HG02571 (cell line): ENCODE results near the gene U2AF2.

Source experiments
- ATAC-seq: cut with Tn5 transposase; IDR thresholded peaks from one replicate; pipeline ENCODE4 v1.9.1; 2021; ENCODE audit warnings: mild to moderate bottlenecking, moderate library complexity; ENCODE audit not compliant: unreplicated experiment

U2AF2 gene

DNA sequence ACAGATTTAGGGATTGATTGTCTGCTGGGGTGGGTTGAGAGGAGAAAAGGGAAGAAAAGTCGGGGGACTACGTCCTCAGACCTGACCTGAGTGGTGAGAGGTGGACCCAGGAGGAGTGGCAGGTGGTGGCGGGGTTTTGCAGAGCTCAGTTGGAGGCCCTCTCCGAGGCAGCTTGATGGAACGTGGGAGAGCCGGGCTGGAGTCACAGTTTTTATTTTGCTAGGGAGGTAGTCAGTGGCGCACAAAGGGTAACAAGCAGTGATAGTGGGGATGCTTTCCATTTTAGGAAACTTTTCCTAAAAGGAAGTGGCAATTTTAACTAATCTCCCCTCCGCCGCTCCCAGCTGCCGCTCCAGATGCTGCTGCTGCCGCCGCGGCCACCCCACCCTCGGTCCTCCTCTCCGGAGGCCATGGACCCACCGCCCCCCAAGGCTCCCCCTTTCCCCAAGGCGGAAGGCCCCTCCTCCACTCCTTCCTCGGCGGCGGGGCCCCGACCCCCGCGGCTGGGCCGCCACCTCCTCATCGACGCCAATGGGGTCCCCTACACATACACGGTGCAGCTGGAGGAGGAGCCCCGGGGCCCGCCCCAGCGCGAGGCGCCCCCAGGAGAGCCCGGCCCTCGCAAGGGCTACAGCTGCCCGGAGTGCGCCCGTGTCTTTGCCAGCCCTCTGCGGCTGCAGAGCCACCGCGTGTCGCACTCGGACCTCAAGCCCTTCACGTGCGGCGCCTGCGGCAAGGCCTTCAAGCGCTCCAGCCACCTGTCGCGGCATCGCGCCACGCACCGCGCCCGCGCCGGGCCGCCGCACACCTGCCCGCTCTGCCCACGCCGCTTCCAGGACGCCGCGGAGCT lies 12.5 kb upstream of the U2AF2 start:
- no peak for ATAC-seq

- ATAC-seq = no peak
Measured at GRCh38 chr19:55643003-55643886, 11.6 kb upstream of the U2AF2 start, which contains the start of gene ZNF581. Gene ZNF581 (plus strand): TSS chr19:55643649. CDS start chr19:55644572, 923 bp downstream.

DNA sequence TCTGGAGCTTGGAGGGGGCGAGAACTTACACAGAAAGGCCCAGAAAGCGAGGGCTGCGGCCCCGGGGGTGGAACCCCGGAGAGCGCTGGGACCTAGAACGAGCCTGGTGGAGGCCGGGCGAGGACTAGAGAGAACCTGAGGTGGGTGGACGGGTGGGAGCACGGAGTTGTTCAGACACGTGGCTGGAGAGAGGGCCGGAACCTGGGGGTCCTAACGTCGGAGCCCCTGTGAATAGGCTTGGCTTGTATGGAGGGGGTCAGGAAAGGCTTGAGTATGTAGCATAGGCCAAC lies 11.0 kb upstream of the U2AF2 start:
- no peak for ATAC-seq

DNA sequence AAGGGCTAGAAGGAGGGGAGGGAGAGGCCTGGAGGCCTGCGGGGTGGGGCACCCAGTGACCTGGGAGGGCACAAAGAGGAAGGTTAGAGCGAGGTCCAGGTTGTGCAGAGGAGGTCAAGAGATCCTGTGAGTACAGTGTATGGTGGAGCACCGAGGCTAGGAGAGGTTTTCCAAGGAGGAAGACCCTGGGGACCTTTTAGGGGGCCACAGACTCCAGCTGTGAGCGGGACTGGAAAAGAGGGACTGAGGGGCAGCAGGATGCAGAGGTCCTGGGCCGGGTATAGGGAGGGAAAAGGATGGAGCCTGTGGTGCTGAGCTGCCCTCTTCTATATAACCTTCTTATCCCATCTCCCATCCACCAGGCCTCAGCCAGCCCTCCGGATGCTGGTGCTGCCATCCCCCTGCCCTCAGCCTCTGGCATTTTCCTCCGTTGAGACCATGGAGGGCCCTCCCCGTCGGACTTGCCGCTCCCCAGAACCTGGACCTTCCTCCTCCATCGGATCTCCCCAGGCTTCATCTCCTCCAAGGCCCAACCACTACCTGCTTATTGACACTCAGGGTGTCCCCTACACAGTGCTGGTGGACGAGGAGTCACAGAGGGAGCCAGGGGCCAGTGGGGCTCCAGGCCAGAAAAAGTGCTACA lies 10.5 kb upstream of the U2AF2 start:
- no peak for ATAC-seq

- ATAC-seq = no peak
Measured at GRCh38 chr19:55644842-55645511, 9.9 kb upstream of the U2AF2 start.

DNA sequence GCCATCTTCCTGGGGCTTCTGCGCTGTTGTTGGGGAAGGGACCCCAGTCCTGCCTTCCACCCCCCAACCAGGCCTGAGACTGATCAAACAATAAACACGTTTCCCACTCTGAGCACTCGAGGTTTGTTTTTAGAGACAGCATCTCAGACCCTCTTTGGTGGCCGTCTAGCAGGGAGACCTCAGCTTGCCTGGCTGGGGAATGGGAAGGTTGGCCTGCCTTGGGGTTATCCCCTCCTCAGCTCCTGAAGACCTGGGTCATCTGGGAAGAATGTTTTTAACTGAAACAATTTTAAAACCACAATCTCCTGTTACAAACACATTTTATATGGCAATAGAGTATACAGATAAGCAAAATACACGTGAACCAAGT lies 9.3 kb upstream of the U2AF2 start:
- ATAC-seq = no peak

DNA sequence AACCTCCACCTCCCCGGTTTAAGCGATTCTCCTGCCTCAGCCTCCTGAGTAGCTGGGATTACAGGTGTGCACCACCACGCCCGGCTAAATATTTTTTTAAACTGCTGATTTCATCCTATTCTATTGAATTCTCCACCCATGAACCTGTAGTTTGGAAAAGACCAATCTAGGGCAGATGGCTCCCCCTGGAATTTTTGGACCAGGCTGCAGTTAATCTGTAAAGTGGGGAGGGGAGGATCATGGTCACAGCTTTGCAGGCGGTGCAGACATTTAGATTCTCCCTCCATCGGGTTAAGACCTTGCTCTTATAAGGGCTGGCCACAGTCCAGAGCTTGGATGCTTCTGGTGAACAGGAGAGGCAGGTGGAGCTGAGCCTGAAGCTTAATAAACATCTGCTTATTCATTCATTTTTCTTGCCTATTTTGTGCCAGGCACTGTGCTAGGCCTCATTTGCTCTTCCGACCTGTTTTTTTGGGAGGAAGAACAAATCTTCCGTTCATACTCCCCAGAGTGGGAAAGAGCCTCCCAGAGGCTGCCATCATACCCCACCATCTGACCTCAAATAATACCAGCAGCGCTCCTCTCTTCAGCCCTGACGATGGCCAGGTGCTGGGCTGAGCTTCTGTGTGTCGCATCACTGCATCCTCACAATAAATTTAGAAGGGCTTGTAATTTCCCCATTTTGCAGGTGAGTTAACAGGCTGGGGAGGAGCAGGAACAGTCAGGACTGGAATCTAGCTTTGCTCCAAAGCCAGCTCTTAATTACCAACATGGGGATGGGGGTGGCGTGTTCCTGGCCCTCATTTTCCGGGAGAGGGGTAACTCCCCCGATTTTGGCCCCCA lies 7.7 kb upstream of the U2AF2 start:
- no peak for ATAC-seq

- no peak for ATAC-seq
Measured at GRCh38 chr19:55647732-55648584, 6.9 kb upstream of the U2AF2 start, which contains the start of gene CCDC106. Gene CCDC106 (plus strand): TSS chr19:55648212. CDS start chr19:55649047, 835 bp downstream.

DNA sequence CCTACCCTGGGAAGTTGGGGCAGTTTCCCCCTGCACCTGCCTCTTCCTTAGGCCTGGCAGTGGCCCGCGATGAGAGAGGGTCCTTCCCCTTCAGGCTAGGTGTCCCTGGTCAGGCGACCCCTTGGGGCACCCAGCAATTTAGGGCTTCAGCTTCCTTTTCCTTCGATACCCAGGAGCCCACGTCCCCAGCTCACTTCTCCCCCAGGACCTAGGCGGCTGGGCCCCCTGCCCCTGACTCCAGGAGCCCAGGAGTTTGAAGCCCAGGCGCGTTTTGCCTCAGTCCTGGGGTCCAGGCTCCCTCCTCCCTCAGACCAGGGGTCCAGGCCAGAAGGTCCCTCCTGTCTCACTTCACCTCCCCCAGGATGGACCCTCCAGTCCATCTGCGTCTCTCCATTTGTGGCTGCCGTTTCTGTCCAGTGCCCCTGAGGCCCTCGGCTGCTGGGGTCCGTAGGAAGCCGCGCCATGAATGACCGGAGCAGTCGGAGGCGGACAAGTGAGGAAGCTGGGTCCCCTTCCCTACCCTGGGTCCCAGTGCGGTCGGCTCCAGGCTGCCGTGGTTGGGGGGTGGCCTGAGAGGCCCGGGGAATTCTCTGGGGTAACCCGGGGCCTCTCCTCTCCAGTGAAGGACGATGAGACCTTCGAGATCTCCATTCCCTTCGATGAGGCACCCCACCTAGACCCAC lies 6.1 kb upstream of the U2AF2 start:
- ATAC-seq = no peak

GRCh38 chr19:55649268-55650125 lies 5.3 kb upstream of the U2AF2 start:
- no peak for ATAC-seq

DNA sequence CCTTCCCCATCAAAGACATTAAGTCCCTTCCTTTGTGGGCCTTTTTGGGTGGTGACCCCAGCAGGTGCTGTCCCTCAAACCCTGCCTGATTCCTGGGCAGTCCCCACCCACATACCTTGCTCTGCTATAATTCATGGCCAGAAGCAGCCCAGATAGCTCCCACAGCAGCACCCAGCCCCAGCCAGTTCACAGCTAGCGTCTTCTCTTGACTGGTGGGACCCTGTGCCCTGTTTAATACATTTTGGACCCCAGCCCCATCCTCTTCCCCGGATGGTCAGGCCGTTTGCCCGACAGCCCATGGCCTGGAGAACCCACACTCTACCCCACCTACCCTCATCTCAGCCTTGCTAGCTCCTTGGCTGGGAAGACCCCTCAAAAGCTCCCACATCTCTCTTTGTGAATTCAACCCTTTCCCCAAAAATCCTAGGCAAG lies 4.7 kb upstream of the U2AF2 start:
- ATAC-seq = no peak

- ATAC-seq = no peak
Measured at GRCh38 chr19:55650602-55651230, 4.1 kb upstream of the U2AF2 start.

- no peak for ATAC-seq
Measured at GRCh38 chr19:55651236-55651635, 3.6 kb upstream of the U2AF2 start.

- no peak for ATAC-seq
Measured at GRCh38 chr19:55652311-55653128, 2.3 kb upstream of the U2AF2 start.

GRCh38 chr19:55653651-55654322 lies 1.0 kb upstream of the U2AF2 start:
- peak; percentile 41 for ATAC-seq
